Breast epithelium (tissue), 4 donors: ENCODE measurements around the gene THBD. TPM values are rescaled to one million over a fixed set of nuclear protein-coding genes. Genes with fewer than 3 reads are reported as not detected.

ENCODE experiments used
- DNase-seq, 2 donors: peaks; one replicate each; pipeline ENCODE4 v3.0.0-alpha.2; 2019; ENCODE audit warnings: low spot score in 2 of 2
- H3K27ac ChIP-seq, 2 donors: fragments of 200-600 bp; sonication (generic) in 1 of 2; one replicate each; pipeline ENCODE4 v1.5.1; 2016 to 2019; ENCODE audit warnings: mild to moderate bottlenecking in 1 of 2
- H3K27me3 ChIP-seq, 2 donors: fragments of 200-600 bp; sonication (generic) in 1 of 2; one replicate each; pipeline versions ENCODE4 v1.5.1 to v1.6.0; 2017 to 2019; ENCODE audit warnings: control low read depth in 1 of 2, mild to moderate bottlenecking in 1 of 2
- H3K36me3 ChIP-seq: fragments of 200-600 bp; one replicate; pipeline ENCODE4 v1.5.1; 2019
- H3K4me1 ChIP-seq, 2 donors: fragments of 200-600 bp; sonication (generic); one replicate each; pipeline ENCODE4 v1.5.1; 2016 to 2019; ENCODE audit warnings: control low read depth in 1 of 2
- H3K4me3 ChIP-seq, 3 donors: fragments of 200-600 bp; sonication (generic); 1 replicate in 2 of 3; 2 replicates in 1 of 3; pipeline ENCODE4 v1.5.1; 2016 to 2019; ENCODE audit warnings: mild to moderate bottlenecking in 3 of 3, moderate library complexity in 2 of 3
- H3K9me3 ChIP-seq, 2 donors: fragments of 200-600 bp; sonication (generic) in 1 of 2; one replicate each; pipeline ENCODE4 v1.5.1; 2016 to 2019; ENCODE audit warnings: control low read depth in 1 of 2
- POLR2A ChIP-seq: fragments of 450-650 bp; IDR thresholded peaks from one replicate; pipeline ENCODE4 v1.6.1; 2016; ENCODE audit warnings: antibody characterized with exemption, mild to moderate bottlenecking, moderate library complexity
- POLR2AphosphoS5 ChIP-seq, 3 donors: sonication (generic); formaldehyde crosslinking; IDR thresholded peaks; one replicate each; pipeline ENCODE4 v1.6.1; 2017; ENCODE audit warnings: antibody characterized with exemption in 3 of 3
- intact Hi-C: fragments of 100-400 bp; cut with DNase I; formaldehyde crosslinking; loops from one replicate; pipeline ENCODE4 v1.15.1; 2023; ENCODE audit warnings: low total_unique reads
- total RNA-seq, 3 donors: library from RNA; depleted of rRNA; stranded (reverse); fragments of >200 nt; gene quantifications; one replicate each; pipeline ENCODE4 v1.1.0, GENCODE V29; 2016
- TF ChIP-seq, protein P1 (sequence below), 3 donors: fragments of 450-650 bp; IDR thresholded peaks; one replicate each; pipeline ENCODE4 v1.5.1; 2016 to 2017; ENCODE audit warnings: antibody characterized with exemption in 3 of 3, mild to moderate bottlenecking in 3 of 3, moderate library complexity in 3 of 3

The THBD gene
- total RNA-seq, 3 donors from 2014 or later, result 22.6 to 44.2 (median 28.2) TPM

- no peaks in the 10 kb centered on the region for H3K36me3 ChIP-seq
- no peak for DNase-seq
- H3K4me1 ChIP-seq, result no peaks in the 10 kb centered on the region
- intact Hi-C loops, result no loop called here
- no peaks in the 10 kb centered on the region for H3K27me3 ChIP-seq
- TF ChIP-seq POLR2AphosphoS5 (IDR thresholded peaks at IDR 0.05), result no peak
- no peak for TF ChIP-seq POLR2A
- TF ChIP-seq, protein P1, sequence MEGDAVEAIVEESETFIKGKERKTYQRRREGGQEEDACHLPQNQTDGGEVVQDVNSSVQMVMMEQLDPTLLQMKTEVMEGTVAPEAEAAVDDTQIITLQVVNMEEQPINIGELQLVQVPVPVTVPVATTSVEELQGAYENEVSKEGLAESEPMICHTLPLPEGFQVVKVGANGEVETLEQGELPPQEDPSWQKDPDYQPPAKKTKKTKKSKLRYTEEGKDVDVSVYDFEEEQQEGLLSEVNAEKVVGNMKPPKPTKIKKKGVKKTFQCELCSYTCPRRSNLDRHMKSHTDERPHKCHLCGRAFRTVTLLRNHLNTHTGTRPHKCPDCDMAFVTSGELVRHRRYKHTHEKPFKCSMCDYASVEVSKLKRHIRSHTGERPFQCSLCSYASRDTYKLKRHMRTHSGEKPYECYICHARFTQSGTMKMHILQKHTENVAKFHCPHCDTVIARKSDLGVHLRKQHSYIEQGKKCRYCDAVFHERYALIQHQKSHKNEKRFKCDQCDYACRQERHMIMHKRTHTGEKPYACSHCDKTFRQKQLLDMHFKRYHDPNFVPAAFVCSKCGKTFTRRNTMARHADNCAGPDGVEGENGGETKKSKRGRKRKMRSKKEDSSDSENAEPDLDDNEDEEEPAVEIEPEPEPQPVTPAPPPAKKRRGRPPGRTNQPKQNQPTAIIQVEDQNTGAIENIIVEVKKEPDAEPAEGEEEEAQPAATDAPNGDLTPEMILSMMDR (IDR thresholded peaks at IDR 0.05), result no peak
- H3K9me3 ChIP-seq, result no peaks in the 10 kb centered on the region
- peak overlapping the region; percentile 42 to 92 for H3K27ac ChIP-seq
- no peak overlapping the region for H3K4me3 ChIP-seq
Observed at GRCh38 chr20:23087587-23088251, 38.2 kb upstream of the THBD start.

GRCh38 chr20:23086931-23087411, 37.5 kb upstream of the THBD start:
- Histone ChIP-seq H3K27ac (peak overlapping the region; percentile 42 to 92), H3K9me3 (no peaks in the 10 kb centered on the region), H3K4me3 (peak overlapping the region in 1 of 3 donors; percentile 5), H3K4me1 (no peaks in the 10 kb centered on the region), H3K27me3 (no peaks in the 10 kb centered on the region), H3K36me3 (no peaks in the 10 kb centered on the region)
- no peak for DNase-seq
- TF ChIP-seq POLR2A, result no peak
- TF ChIP-seq POLR2AphosphoS5 (IDR thresholded peaks at IDR 0.05), result peak in 1 of 3 donors; percentile 52
- TF ChIP-seq, protein P1 (IDR thresholded peaks at IDR 0.05), result no peak
- intact Hi-C loops, result no loop called here

- Histone ChIP-seq H3K9me3 (no peaks in the 10 kb centered on the region), H3K4me1 (no peaks in the 10 kb centered on the region)
- intact Hi-C loops, result no loop called here
Observed at GRCh38 chr20:23086056-23086566, 36.6 kb upstream of the THBD start, which contains the start of gene CD93. CD93 (minus strand) TSS chr20:23086324; CDS start chr20:23086192, 132 bp downstream.

DNA sequence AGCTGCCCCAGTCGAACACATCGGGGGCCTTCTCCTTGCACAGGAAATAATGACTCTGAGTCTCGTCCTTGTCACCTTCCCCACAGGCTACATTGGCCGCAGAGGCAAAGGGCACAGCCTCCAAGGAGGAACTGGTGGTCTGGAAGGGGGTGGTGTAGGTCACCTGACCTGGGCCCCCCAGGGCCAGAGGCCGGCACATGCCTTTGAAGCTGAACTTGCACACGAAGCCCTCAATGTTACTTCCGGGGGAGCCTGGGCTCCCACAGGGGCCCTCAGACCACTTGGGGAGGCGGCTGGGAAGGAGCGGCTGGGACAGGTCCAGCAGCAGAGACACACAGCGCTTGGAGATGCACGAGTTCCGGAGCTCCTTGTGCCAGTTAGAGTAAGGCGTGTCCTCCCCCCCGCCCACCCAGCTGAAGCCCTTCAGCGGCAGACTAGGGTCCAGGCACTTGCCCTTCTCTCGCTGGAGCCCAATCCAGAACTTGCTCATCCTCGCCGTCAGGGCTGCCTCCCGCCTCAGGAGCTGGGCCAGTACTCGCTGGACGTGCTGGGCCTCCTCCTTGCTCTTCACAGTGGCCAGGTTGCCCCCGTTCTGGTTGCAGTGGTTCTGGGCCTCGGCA, 36.1 kb upstream of the THBD start:
- Histone ChIP-seq H3K36me3 (no peaks in the 10 kb centered on the region), H3K4me1 (no peaks in the 10 kb centered on the region), H3K27ac (peak overlapping the region; percentile 65 to 92), H3K27me3 (no peaks in the 10 kb centered on the region), H3K4me3 (peak overlapping the region; percentile 33 to 59 (median 35)), H3K9me3 (no peaks in the 10 kb centered on the region)
- TF ChIP-seq POLR2A (no peak), POLR2AphosphoS5 (IDR thresholded peaks at IDR 0.05) (no peak)
- TF ChIP-seq, protein P1 (IDR thresholded peaks at IDR 0.05), result no peak
- DNase-seq, result no peak
- intact Hi-C loops, result no loop called here

More at GRCh38 chr20:23086056-23086566, 36.6 kb upstream of the THBD start, which contains the start of gene CD93:
- peak in 1 of 3 donors; percentile 5 for TF ChIP-seq POLR2AphosphoS5 (IDR thresholded peaks at IDR 0.05)
- TF ChIP-seq, protein P1 (IDR thresholded peaks at IDR 0.05), result no peak
- H3K27ac ChIP-seq, result peak within 1 kb of the TSS; percentile 65 to 92
- peak within 1 kb of the TSS; percentile 33 to 59 (median 35) for H3K4me3 ChIP-seq
- no peak for DNase-seq
- no peaks in the 10 kb centered on the region for H3K27me3 ChIP-seq
- no peaks in the 10 kb centered on the region for H3K36me3 ChIP-seq
